Measurements from ENCODE around the gene TMEM117. TPM values are rescaled to one million over a fixed set of nuclear protein-coding genes. Genes with fewer than 3 reads are reported as not detected.
A peak's percentile ranks its signal among the peaks of the same experiment; 100 is the strongest.

TMEM117 gene
- 1 to 10 TPM; 1.6 to 1.7 TPM for total RNA-seq

DNA sequence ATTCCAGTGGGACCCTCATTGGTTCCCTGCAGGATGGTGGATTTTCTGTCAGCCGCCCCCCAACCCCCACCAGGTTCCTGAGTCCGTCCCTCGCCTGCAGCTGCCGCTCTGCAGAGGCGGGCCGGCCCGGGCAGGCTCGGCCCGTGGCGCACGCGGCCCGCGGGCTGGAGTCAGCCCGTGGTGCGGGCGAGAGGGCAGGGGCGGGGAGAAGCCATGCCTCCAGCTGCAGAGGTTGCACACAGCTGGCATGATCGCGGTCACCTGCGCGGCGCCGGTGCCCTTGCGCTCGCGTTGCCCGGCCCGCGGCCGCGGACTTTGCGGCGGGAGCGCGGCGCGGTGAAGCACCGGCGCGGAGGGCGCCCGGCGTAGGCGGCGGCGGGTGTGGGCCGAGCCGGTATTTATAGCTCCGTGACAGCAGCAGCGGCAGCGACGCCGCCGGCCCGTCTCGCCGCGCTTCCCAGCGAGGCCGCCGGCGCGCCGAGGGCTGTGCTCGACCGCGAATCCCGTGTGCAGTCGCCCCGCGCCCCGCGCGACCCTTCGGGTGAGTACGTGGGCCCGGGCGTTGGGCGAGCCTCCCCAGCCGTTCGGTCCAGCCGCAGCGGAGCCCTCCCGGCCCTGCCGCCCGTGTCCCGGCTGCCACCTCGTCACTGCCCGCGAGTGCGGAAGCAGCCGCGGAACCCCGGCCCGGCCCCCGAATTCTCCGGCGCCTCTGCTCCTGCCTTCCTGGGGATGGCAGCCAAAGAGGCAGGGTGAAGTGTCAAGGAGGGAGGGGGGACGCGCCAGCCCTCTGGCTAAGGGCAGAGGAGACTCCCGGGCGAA, at the start of gene TMEM117:
TSS of gene TMEM117 (plus strand) at position 426 of the 819 bp plus-strand sequence.
- Mint-ChIP-seq H3K36me3 (ENCODE audit: low read depth) (no peaks in the 10 kb centered on the region), H3K27ac (peak within 1 kb of the TSS; percentile 57), H3K4me3 (peak within 1 kb of the TSS; percentile 84), H3K9me3 (no peaks in the 10 kb centered on the region), H3K27me3 (peaks cover 6% of the 10 kb centered on the region), H3K4me1 (peaks cover 22% of the 10 kb centered on the region)
- ChIA-PET CTCF (interaction anchor here (2.4 kb wide), 1 partner anchor 29 kb away, joined by 11 read pairs; the partner anchor contains the start of gene TWF1), POLR2A (interaction anchor here (0.9 to 2.8 kb wide), 7 partner anchors 11 to 77 kb away, joined by 3 to 56 read pairs (median 5); partner anchors contain the start of genes IRAK4, PUS7L and TWF1)
- DNase-seq: peak; percentile 61

DNA sequence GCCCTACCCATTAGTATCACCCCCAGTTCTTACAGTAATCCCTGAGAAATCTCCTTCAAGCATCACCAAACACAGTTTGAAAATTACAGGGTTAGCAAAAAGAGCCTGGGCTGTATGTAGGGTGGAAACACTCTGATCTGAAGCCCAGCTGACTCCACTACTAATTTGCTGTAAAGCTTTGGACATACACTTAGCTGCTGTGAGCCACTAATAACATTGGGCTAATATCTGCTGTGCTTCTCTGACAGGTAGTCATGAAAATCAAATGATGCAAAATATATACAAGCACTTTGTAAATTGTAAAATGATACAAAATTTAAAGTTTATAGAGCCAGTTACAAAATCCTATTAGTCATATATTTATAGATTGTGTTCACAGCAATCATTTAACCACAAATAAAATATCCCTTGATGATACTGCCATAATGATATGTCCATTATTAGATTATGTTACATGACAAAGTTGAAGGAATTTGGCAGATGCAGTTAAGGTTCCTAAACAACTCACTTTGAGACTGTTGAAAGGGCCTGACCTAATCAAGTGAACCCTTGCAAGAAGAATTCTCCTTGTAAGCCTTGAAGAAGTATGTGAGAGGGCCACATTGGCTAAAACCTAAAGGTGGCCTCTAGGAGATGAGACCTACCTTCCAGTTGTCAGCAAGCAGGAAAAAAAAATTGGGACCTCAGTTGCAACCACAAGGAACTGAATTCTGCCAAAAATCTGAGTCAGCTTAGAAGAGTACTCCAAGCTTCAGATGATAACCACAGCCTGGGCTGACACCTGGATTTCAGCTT, 48.8 kb upstream of the TMEM117 start:
- Mint-ChIP-seq H3K27me3 (no peaks in the 10 kb centered on the region), H3K4me3 (no peak overlapping the region), H3K36me3 (ENCODE audit: low read depth) (peaks cover 56% of the 10 kb centered on the region), H3K27ac (no peak overlapping the region), H3K4me1 (no peaks in the 10 kb centered on the region), H3K9me3 (no peaks in the 10 kb centered on the region)
- ChIA-PET POLR2A (interaction anchor here (0.8 to 1.2 kb wide), 3 partner anchors 18 to 49 kb away, joined by 3 to 5 read pairs (median 3); partner anchors contain the start of gene TMEM117), CTCF (interaction anchor here (1.1 kb wide), 1 partner anchor 10 kb away, joined by 3 read pairs; no protein-coding TSS in a partner anchor)
- no peak for DNase-seq

DNA sequence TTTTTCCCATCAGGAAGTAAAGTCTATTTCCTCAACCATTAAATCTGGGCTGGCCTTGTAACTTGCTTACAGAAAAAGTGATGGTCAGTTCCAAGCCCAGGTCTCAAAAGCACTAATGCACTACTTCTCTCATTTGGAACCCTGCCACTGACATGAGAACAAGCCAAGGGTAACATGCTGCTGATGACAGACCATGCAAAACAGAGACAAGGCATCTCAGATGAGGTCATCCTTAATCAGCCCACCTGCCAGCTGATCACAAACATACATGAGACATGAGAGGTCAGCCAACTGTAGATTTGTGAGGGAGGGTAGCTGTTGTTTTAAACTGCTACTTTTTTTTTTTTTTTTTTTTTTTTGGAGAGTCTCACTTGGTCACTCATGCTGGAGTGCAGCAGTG, 45.9 kb upstream of the TMEM117 start:
- no peak for DNase-seq

DNA sequence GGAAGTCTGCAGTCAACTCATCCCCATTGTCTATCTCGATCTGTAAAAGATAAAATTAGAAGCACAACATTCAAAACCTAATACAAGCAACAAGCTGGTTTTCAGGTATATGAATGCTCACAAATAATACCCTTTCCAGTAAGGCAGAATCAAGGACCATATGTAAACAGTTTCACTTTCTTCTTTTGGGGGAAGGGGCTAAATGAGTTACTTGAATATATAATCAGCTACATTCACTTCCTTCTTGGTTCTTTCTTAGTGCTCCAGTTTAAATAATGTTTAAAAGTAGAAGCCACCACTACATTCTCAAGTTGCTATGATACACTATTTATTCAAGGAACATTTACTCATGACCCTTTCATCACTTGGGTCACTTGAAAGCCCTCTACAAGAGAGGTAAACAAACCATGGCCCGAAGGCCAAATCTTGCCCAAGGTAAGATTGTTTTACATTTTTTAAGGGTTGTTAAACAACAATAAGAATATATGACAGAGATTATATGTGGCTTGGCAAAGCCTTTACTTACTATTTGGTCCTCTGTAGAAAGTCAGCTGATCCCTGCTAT, 40.1 kb upstream of the TMEM117 start:
- Mint-ChIP-seq H3K27me3 (no peaks in the 10 kb centered on the region), H3K27ac (no peak overlapping the region), H3K36me3 (ENCODE audit: low read depth) (peaks cover 42% of the 10 kb centered on the region), H3K4me3 (no peak overlapping the region), H3K4me1 (peaks cover 2% of the 10 kb centered on the region), H3K9me3 (no peaks in the 10 kb centered on the region)
- ChIA-PET POLR2A (interaction anchor here (2.8 kb wide), 1 partner anchor 10 kb away, joined by 23 read pairs; the partner anchor contains the start of gene TWF1), CTCF (interaction anchor here (1.2 kb wide), 1 partner anchor 10 kb away, joined by 4 read pairs; the partner anchor contains the start of gene TWF1)
- no peak for DNase-seq

More for the DNA sequence above, 45.9 kb upstream of the TMEM117 start:
- no peaks in the 10 kb centered on the region for H3K9me3 Mint-ChIP-seq
- CTCF ChIA-PET: interaction anchor here (0.7 to 1.3 kb wide), 2 partner anchors 12 to 53 kb away, joined by 3 to 6 read pairs; no protein-coding TSS in a partner anchor
- no peak overlapping the region for H3K4me3 Mint-ChIP-seq
- H3K4me1 Mint-ChIP-seq: no peaks in the 10 kb centered on the region
- POLR2A ChIA-PET: no interaction called here
- H3K27ac Mint-ChIP-seq: no peak overlapping the region
- H3K27me3 Mint-ChIP-seq: no peaks in the 10 kb centered on the region
- peaks cover 42% of the 10 kb centered on the region for H3K36me3 Mint-ChIP-seq (ENCODE audit: low read depth)

DNA sequence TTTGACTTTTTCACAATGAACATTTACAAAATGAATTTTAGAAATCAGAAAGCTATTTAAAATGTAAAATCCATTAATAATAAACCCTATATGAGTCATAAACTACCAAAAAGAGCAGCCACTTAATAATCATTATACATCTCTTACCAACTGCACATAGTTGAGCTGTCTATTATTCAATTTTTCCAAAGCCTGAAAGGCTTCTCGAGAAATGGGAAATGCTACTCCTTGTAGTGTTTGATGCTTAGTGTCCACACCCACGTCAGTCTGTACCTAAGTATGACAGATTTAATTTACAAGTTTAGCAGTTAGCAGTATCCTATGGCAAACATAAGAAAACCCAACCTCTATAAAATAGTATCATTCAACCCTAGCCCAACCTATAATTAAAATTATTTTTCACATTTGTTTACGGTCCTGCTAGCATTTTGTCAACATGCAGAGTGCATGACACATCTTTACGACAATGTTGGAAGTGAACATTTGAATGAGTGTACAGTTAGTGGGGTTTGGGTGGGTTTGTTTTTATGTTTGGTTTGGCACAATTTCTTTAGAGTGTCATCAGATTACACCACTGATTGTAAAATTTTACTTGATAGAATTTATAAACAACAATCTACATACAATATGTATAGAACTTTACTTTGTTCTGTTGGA, 38.2 kb upstream of the TMEM117 start:
- peaks cover 45% of the 10 kb centered on the region for H3K36me3 Mint-ChIP-seq (ENCODE audit: low read depth)
- no peak for DNase-seq
- H3K9me3 Mint-ChIP-seq: no peaks in the 10 kb centered on the region
- H3K4me1 Mint-ChIP-seq: peaks cover 6% of the 10 kb centered on the region
- H3K4me3 Mint-ChIP-seq: no peak overlapping the region
- H3K27ac Mint-ChIP-seq: no peak overlapping the region
- H3K27me3 Mint-ChIP-seq: no peaks in the 10 kb centered on the region
- CTCF ChIA-PET: interaction anchor here (1.0 kb wide), 3 partner anchors 8 to 85 kb away, joined by 3 read pairs; partner anchors contain the start of genes IRAK4, PUS7L and TWF1
- POLR2A ChIA-PET: interaction anchor here (1.2 to 2.8 kb wide), 3 partner anchors 8 to 39 kb away, joined by 3 to 23 read pairs (median 4); partner anchors contain the start of gene TWF1

DNA sequence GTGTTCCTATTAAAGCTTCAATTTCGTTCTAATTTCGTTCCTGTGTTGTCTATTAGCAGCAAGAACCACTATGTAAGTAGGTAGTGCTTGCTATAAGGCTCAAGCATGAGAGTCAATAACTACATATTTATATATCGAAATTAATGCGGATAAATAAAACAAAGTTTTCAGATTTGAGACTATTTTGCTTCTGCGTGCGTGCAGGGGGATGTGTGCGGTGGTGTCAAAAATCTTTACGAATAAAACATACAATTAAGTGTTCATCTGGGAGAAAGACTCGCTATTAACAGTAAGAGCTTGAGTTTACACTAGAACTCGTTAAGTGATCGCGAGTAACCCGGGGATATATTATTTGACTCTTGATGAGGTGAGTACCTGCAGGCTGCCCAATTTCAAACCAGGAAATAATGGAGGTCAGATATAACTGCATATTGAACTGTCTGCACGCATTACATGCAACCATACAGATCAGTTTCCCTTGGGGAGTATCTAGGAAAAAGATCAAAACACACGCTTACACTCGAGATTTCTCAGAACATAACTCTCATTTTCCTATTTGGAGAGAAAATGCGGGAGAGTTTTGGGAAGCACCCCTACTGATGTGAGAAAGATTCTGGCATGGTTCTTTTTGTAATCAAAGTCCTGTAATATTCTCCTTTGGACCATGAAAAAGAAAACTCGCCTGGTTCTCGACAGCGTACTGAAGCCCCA, 30.6 kb upstream of the TMEM117 start:
- CTCF ChIA-PET: interaction anchor here (0.9 to 2.3 kb wide), 7 partner anchors 8 to 77 kb away, joined by 3 to 11 read pairs (median 3); partner anchors contain the start of genes IRAK4 and TMEM117
- no peak for DNase-seq
- H3K27me3 Mint-ChIP-seq: no peaks in the 10 kb centered on the region
- peak overlapping the region; percentile 96 for H3K4me3 Mint-ChIP-seq
- H3K36me3 Mint-ChIP-seq (ENCODE audit: low read depth): peaks cover 28% of the 10 kb centered on the region
- no peaks in the 10 kb centered on the region for H3K9me3 Mint-ChIP-seq
- peaks cover 35% of the 10 kb centered on the region for H3K4me1 Mint-ChIP-seq
- peak overlapping the region; percentile 100 for H3K27ac Mint-ChIP-seq
- POLR2A ChIA-PET: interaction anchor here (0.7 to 5.5 kb wide), 16 partner anchors 9 to 77 kb away, joined by 3 to 88 read pairs (median 8); partner anchors contain the start of genes IRAK4, PUS7L and TMEM117

DNA sequence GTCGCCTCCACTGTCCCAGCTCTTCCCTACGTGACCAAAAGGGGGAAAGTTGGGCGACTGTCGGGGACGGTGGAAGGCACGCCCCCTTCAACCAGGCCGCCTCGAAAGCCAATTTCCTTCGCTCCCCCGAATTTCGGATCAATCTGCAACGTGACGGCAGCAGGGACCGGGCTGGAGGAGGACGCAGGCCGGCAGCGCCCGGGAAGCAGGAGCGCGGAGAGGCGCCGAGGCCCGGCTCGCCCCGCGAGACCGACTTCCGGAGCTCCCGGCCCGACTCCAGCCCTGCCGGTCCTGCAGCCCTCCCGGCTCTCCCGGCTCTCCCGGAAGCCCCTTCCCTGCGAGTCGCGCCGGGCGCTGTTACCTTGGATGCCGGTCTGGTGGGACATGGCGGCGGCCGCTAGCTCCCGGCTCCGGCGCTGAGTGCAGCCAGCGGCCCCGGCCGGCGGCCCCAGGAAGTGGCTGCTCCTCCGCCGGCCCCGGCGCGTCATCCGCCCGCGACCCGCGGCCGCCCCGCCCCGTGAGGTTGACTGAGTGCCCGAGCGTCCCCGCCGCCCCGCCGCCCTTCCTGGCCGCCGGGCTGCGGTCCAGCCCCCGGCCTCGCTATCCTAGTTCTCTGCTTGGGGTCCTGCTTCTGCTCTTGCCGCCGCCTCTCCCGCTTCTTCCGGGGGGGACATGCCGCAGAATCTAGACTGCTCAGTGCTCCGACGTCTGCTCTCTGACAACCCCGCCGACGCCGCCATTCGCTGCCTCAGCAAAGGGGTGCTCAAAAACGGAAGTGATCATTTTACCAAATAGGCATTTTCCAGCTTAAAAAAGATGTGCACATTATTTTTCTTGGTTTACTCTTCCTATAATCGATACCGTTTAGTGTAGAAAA, 29.8 kb upstream of the TMEM117 start, which contains the start of gene TWF1:
TSS of gene TWF1 (minus strand) at position 458 of the 877 bp plus-strand sequence. CDS start at position 386, 72 bp downstream.
- H3K27me3 Mint-ChIP-seq: no peaks in the 10 kb centered on the region
- H3K4me3 Mint-ChIP-seq: peak within 1 kb of the TSS; percentile 96
- peaks cover 21% of the 10 kb centered on the region for H3K36me3 Mint-ChIP-seq (ENCODE audit: low read depth)
- no peaks in the 10 kb centered on the region for H3K9me3 Mint-ChIP-seq
- ChIA-PET POLR2A (interaction anchor here (0.7 to 5.5 kb wide), 22 partner anchors 9 to 77 kb away, joined by 3 to 88 read pairs (median 5); partner anchors contain the start of genes IRAK4, PUS7L and TMEM117), CTCF (interaction anchor here (0.9 to 2.3 kb wide), 7 partner anchors 9 to 76 kb away, joined by 3 to 11 read pairs (median 4); partner anchors contain the start of genes IRAK4 and TMEM117)
- peaks cover 34% of the 10 kb centered on the region for H3K4me1 Mint-ChIP-seq
- peak; percentile 90 for DNase-seq
- peak within 1 kb of the TSS; percentile 100 for H3K27ac Mint-ChIP-seq

DNA sequence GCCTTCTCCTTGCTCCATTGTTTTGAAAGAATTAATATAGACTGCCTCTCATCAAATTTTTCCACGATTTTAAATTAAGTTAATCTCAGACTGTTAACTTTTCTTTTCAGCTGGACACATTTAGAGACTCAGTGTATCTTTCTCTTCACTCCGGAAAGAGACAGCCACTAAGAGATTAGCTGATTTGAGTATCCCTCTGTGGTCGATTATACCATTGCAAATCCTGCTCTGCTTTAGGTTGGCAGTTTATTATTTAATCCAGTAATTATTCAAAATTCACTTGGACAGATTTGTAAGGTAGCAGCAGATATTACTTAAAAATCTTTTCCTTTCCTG, 29.2 kb upstream of the TMEM117 start:
- peak overlapping the region; percentile 100 for H3K27ac Mint-ChIP-seq
- POLR2A ChIA-PET: interaction anchor here (0.8 to 5.5 kb wide), 20 partner anchors 9 to 76 kb away, joined by 3 to 88 read pairs (median 6); partner anchors contain the start of genes IRAK4, PUS7L and TMEM117
- no peak for DNase-seq

DNA sequence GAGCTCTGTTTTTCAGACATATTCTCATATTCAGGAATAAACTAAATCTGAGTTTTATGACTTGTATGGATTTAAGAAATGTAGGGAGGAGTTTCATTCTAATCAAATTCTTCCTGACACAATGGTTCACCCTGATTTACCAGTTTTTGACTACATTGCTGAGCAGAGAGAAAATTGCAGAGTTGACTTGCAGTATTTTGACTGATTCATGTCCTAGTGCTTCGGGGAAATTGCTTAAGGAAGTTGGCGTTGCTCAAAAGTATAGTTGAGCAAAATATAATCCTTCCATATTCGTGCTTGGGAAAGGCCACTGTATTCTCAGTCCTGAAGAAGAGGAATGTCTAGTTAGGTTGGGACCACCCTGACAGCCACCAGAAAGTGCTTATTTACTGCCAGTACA, 28.5 kb upstream of the TMEM117 start:
- Mint-ChIP-seq H3K9me3 (no peaks in the 10 kb centered on the region), H3K4me1 (peaks cover 31% of the 10 kb centered on the region), H3K27me3 (no peaks in the 10 kb centered on the region), H3K4me3 (peak overlapping the region; percentile 96), H3K36me3 (ENCODE audit: low read depth) (peaks cover 15% of the 10 kb centered on the region), H3K27ac (peak overlapping the region; percentile 100)
- ChIA-PET POLR2A (interaction anchor here (0.9 to 5.5 kb wide), 11 partner anchors 9 to 48 kb away, joined by 3 to 88 read pairs (median 16); partner anchors contain the start of genes IRAK4, PUS7L and TMEM117), CTCF (interaction anchor here (0.9 to 2.3 kb wide), 4 partner anchors 25 to 75 kb away, joined by 4 to 11 read pairs (median 6); partner anchors contain the start of genes IRAK4, PUS7L and TMEM117)
- DNase-seq: no peak

More for the DNA sequence above, 29.2 kb upstream of the TMEM117 start:
- CTCF ChIA-PET: interaction anchor here (0.9 to 2.3 kb wide), 5 partner anchors 11 to 76 kb away, joined by 4 to 11 read pairs (median 4); partner anchors contain the start of genes IRAK4 and TMEM117
- Mint-ChIP-seq H3K4me3 (peak overlapping the region; percentile 96), H3K36me3 (ENCODE audit: low read depth) (peaks cover 19% of the 10 kb centered on the region), H3K27me3 (no peaks in the 10 kb centered on the region), H3K4me1 (peaks cover 33% of the 10 kb centered on the region), H3K9me3 (no peaks in the 10 kb centered on the region)

DNA sequence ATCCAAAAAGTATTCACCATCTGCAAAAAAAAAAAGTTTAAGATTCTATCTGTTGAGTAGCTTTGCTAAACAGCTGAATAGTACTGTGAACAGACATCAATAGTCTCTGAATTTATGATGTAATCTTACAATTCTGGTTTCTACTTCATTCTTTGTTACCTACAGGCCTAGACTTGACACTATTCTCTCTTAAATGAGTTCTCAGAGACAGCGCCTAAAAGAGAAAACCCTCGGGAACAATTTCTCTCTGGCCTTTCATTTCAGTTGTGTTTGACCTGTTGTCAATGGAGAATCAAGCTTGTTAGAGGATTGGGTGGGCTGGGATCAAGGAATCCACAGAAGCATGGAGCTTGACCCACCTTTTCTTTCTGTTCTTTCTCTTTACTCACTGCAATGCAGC, 23.8 kb upstream of the TMEM117 start:
- Mint-ChIP-seq H3K27ac (no peak overlapping the region), H3K4me1 (peaks cover 11% of the 10 kb centered on the region), H3K4me3 (no peak overlapping the region), H3K9me3 (no peaks in the 10 kb centered on the region), H3K36me3 (ENCODE audit: low read depth) (no peaks in the 10 kb centered on the region), H3K27me3 (peaks cover 3% of the 10 kb centered on the region)
- no peak for DNase-seq
- CTCF ChIA-PET: interaction anchor here (1.4 kb wide), 1 partner anchor 70 kb away, joined by 4 read pairs; no protein-coding TSS in a partner anchor
- POLR2A ChIA-PET: no interaction called here
